Stimulated activated CD4-positive, alpha-beta T cell treated with anti-CD3 and anti-CD28 coated beads, Interleukin-2, amount 100 ng/mL, for 4 hours (primary cell): ENCODE data around the gene DMKN.
A peak's percentile ranks its signal among the peaks of the same experiment; 100 is the strongest.

Experiments used
- DNase-seq: peaks from one replicate; pipeline ENCODE4 v3.0.0-alpha.2; 2020; ENCODE audit warnings: low read depth

Gene DMKN

GRCh38 chr19:35549174-35549788 lies 35.8 kb upstream of the DMKN start:
- peak; percentile 53 for DNase-seq

GRCh38 chr19:35546532-35546931 lies 33.1 kb upstream of the DMKN start:
- DNase-seq, result no peak

GRCh38 chr19:35545855-35546381 lies 32.5 kb upstream of the DMKN start:
- peak; percentile 59 for DNase-seq

- peak; percentile 71 for DNase-seq
Observed at GRCh38 chr19:35545001-35545854, 31.8 kb upstream of the DMKN start, which contains the start of gene TMEM147. Gene TMEM147, plus strand, starts transcription at chr19:35545626. Its CDS starts 114 bp downstream, at chr19:35545740.

GRCh38 chr19:35544110-35544802 lies 30.8 kb upstream of the DMKN start:
- DNase-seq, result no peak

- no peak for DNase-seq
Observed at GRCh38 chr19:35543280-35544109, 30.0 kb upstream of the DMKN start.

- no peak for DNase-seq
Observed at GRCh38 chr19:35542209-35542608, 28.8 kb upstream of the DMKN start.

GRCh38 chr19:35540356-35540927 lies 27.0 kb upstream of the DMKN start:
- no peak for DNase-seq

- no peak for DNase-seq
Observed at GRCh38 chr19:35539850-35540249, 26.4 kb upstream of the DMKN start.

- DNase-seq, result no peak
Observed at GRCh38 chr19:35539314-35539713, 25.9 kb upstream of the DMKN start.

- DNase-seq, result no peak
Observed at GRCh38 chr19:35534803-35535480, 21.5 kb upstream of the DMKN start.

- peak; percentile 26 for DNase-seq
Observed at GRCh38 chr19:35533822-35534392, 20.5 kb upstream of the DMKN start.

GRCh38 chr19:35533201-35533821 lies 19.9 kb upstream of the DMKN start, which contains the start of gene GAPDHS:
Gene GAPDHS, plus strand, starts transcription at chr19:35533456. Its CDS starts 72 bp downstream, at chr19:35533528.
- DNase-seq, result no peak

GRCh38 chr19:35531291-35531690 lies 17.8 kb upstream of the DMKN start:
- no peak for DNase-seq

- no peak for DNase-seq
Observed at GRCh38 chr19:35529241-35530218, 16.1 kb upstream of the DMKN start.

- no peak for DNase-seq
Observed at GRCh38 chr19:35528218-35529038, 15.0 kb upstream of the DMKN start, which contains the start of gene SBSN. Gene SBSN, minus strand, starts transcription at chr19:35528311. Its CDS starts 30 bp downstream, at chr19:35528281.

- DNase-seq, result no peak
Observed at GRCh38 chr19:35525873-35526272, 12.4 kb upstream of the DMKN start.
